ENCODE results near the gene NPR2. TPM values are rescaled to one million over a fixed set of nuclear protein-coding genes. Genes with fewer than 3 reads are reported as not detected.

The NPR2 gene
- polyA plus RNA-seq, 1 of the 3 experiments (the other 2 are of a cell fraction), result 13.5 TPM

DNA sequence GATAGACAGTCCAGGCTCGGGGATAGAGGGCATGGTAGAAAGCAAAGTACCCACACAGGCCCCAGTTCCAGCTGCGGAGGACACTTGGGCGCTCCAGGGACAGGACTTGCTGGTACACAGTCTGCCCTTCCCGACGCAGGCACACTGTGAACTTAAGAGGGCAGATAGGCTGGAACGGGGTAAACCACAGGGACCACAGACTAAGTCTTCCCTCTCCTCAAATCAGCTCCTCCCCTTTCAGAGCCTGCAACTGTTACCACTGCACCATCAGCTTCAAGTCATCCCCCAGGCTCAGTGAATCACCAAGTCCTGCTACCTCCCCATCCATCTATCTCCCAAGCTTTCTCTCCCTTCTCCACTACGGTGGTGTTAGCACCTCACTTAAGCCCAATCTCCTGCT, 49.7 kb upstream of the NPR2 start:
- Histone ChIP-seq H3K4me2 (no peak overlapping the region), H2AFZ (ENCODE audit: low read depth) (no peak overlapping the region), H3K27ac (ENCODE audit: low read depth in 2 of 2, low read length in 1 of 2) (no peak overlapping the region), H3K79me2 (ENCODE audit: insufficient read depth) (peaks cover 54% of the 10 kb centered on the region), H3K9me2 (no peaks in the 10 kb centered on the region), H3K36me3 (replicated peaks in 1 of 2; ENCODE audit: control insufficient read depth in 1 of 2, insufficient read depth in 2 of 2, low read length in 1 of 2) (peaks cover 67 to 76% of the 10 kb centered on the region in 2 experiments), H4K20me1 (ENCODE audit: insufficient read depth) (peaks cover 17% of the 10 kb centered on the region), H3K27me3 (ENCODE audit: insufficient read depth) (no peaks in the 10 kb centered on the region), H3K9ac (no peak overlapping the region), H3K9me3 (no peaks in the 10 kb centered on the region), H3K4me1 (ENCODE audit: control insufficient read depth in 1 of 2, insufficient read depth in 2 of 2, low read depth in 1 of 2, low read length in 1 of 2) (peaks cover 7 to 12% of the 10 kb centered on the region in 2 experiments; a peak in 2 of 4 replicates), H3K4me3 (ENCODE audit: low read depth in 2 of 2, low read length in 1 of 2) (no peak overlapping the region), H3F3A (replicated peaks; ENCODE audit: insufficient read depth) (peaks cover 25% of the 10 kb centered on the region)
- ChIA-PET CTCF (interaction anchor here (0.6 to 3.2 kb wide), 5 partner anchors 8 to 1499 kb away, joined by 3 to 17 read pairs (median 4); partner anchors contain the start of genes CCDC107, CREB3, RMRP and TLN1), POLR2A (no interaction called here)
- TF ChIP-seq, protein P1, sequence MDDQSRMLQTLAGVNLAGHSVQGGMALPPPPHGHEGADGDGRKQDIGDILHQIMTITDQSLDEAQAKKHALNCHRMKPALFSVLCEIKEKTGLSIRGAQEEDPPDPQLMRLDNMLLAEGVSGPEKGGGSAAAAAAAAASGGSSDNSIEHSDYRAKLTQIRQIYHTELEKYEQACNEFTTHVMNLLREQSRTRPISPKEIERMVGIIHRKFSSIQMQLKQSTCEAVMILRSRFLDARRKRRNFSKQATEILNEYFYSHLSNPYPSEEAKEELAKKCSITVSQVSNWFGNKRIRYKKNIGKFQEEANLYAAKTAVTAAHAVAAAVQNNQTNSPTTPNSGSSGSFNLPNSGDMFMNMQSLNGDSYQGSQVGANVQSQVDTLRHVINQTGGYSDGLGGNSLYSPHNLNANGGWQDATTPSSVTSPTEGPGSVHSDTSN (IDR thresholded peaks at IDR 0.05), result no peak
- WGBS (ENCODE audit: low lambda C conversion rate), result 95% methylated on average over 7 of the region's 7 CpGs
- no peak for DNase-seq

- DNase-seq, result no peak
- ChIA-PET CTCF (interaction anchor here (1.2 to 6.8 kb wide), 2 partner anchors 6 to 17 kb away, joined by 3 to 88 read pairs; no protein-coding TSS in a partner anchor), POLR2A (interaction anchor here (1.0 kb wide), 1 partner anchor 11 kb away, joined by 4 read pairs; the partner anchor contains the start of genes CREB3 and TLN1)
- Histone ChIP-seq H3K4me3 (ENCODE audit: low read depth in 2 of 2, low read length in 1 of 2) (no peak overlapping the region), H4K20me1 (ENCODE audit: insufficient read depth) (peaks cover 31% of the 10 kb centered on the region), H3K9me2 (no peaks in the 10 kb centered on the region), H3K27ac (ENCODE audit: low read depth in 2 of 2, low read length in 1 of 2) (no peak overlapping the region), H3K4me2 (no peak overlapping the region), H3K79me2 (ENCODE audit: insufficient read depth) (peaks cover 72% of the 10 kb centered on the region), H2AFZ (ENCODE audit: low read depth) (no peak overlapping the region), H3K9me3 (no peaks in the 10 kb centered on the region), H3F3A (replicated peaks; ENCODE audit: insufficient read depth) (peaks cover 10% of the 10 kb centered on the region), H3K4me1 (ENCODE audit: control insufficient read depth in 1 of 2, insufficient read depth in 2 of 2, low read depth in 1 of 2, low read length in 1 of 2) (peaks cover 12 to 21% of the 10 kb centered on the region in 2 experiments; a peak in 2 of 4 replicates), H3K9ac (no peak overlapping the region), H3K36me3 (replicated peaks in 1 of 2; ENCODE audit: control insufficient read depth in 1 of 2, insufficient read depth in 2 of 2, low read length in 1 of 2) (peaks cover 49 to 59% of the 10 kb centered on the region in 2 experiments), H3K27me3 (ENCODE audit: insufficient read depth) (no peaks in the 10 kb centered on the region)
- 86% methylated on average over 2 of the region's 2 CpGs for WGBS (ENCODE audit: low lambda C conversion rate)
- TF ChIP-seq, protein P2, sequence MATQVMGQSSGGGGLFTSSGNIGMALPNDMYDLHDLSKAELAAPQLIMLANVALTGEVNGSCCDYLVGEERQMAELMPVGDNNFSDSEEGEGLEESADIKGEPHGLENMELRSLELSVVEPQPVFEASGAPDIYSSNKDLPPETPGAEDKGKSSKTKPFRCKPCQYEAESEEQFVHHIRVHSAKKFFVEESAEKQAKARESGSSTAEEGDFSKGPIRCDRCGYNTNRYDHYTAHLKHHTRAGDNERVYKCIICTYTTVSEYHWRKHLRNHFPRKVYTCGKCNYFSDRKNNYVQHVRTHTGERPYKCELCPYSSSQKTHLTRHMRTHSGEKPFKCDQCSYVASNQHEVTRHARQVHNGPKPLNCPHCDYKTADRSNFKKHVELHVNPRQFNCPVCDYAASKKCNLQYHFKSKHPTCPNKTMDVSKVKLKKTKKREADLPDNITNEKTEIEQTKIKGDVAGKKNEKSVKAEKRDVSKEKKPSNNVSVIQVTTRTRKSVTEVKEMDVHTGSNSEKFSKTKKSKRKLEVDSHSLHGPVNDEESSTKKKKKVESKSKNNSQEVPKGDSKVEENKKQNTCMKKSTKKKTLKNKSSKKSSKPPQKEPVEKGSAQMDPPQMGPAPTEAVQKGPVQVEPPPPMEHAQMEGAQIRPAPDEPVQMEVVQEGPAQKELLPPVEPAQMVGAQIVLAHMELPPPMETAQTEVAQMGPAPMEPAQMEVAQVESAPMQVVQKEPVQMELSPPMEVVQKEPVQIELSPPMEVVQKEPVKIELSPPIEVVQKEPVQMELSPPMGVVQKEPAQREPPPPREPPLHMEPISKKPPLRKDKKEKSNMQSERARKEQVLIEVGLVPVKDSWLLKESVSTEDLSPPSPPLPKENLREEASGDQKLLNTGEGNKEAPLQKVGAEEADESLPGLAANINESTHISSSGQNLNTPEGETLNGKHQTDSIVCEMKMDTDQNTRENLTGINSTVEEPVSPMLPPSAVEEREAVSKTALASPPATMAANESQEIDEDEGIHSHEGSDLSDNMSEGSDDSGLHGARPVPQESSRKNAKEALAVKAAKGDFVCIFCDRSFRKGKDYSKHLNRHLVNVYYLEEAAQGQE (IDR thresholded peaks at IDR 0.05; ENCODE audit: low read depth, low read length), result no peak
- TF ChIP-seq, protein P3, sequence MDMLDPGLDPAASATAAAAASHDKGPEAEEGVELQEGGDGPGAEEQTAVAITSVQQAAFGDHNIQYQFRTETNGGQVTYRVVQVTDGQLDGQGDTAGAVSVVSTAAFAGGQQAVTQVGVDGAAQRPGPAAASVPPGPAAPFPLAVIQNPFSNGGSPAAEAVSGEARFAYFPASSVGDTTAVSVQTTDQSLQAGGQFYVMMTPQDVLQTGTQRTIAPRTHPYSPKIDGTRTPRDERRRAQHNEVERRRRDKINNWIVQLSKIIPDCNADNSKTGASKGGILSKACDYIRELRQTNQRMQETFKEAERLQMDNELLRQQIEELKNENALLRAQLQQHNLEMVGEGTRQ (IDR thresholded peaks at IDR 0.05; ENCODE audit: borderline replicate concordance, low read depth, low read length), result no peak
- no peak for TF ChIP-seq TCF12 (IDR thresholded peaks at IDR 0.05)
- TF ChIP-seq RAD21 (IDR thresholded peaks at IDR 0.05; ENCODE audit: low read length), result no peak
- TF ChIP-seq FOXM1 (IDR thresholded peaks at IDR 0.05; ENCODE audit: low read depth), result no peak
- no peak for TF ChIP-seq SMC3 (IDR thresholded peaks at IDR 0.05; ENCODE audit: low read depth, low read length)
- TF ChIP-seq TAF1 (IDR thresholded peaks at IDR 0.05; ENCODE audit: borderline replicate concordance, low read depth, low read length), result no peak
Observed at GRCh38 chr9:35743452-35743851, 47.9 kb upstream of the NPR2 start.

Measured in SK-N-SH (cell line).